GM12801 (cell line): ENCODE measurements around the gene MSANTD2.

Experiments used
- TF ChIP-seq, protein P1 (sequence below): IDR thresholded peaks from one replicate; pipeline ENCODE4 v1.5.1; 2011; ENCODE audit warnings: control low read depth; ENCODE audit not compliant: insufficient read length; ENCODE audit errors: extremely low read depth

The MSANTD2 gene

DNA sequence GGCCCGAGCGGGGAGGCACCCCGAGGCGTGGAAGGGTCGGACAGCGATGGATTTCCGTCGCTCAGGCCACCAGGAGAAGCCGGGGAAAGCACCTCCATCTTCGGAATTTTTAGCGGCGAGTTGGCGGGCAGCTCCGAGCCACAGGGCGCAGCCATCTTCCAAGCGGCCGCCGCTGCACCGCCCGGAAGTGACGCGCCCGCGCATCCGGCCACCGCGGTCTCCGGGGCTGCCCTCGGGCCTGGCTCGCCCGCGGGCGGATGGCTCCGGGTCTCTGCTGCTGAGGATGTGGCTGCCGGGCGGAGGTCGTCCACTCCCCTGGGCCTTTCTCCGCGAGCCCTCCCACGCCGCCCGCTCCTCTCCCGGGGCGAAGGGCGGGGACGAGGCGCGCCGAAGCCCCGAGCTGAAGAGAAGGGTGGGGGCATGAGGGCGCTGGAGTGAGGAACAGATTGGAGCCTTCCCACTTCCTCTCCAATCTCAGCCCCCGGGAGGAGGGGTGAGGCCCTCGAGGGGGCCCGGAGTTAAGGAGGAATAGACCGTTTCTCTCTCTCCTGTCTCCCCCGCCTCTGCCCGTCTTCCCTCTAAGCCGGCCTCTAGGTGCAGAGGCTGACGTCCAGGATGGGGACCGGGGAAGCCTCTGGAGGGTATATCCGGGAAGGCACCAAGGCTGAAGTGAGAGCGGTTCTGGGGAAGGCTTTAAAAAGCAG is at the start of gene MSANTD2:
MSANTD2 (minus strand) TSS at position 181 of the 704 bp plus-strand sequence; CDS start at position 155, 26 bp downstream.
- TF ChIP-seq, protein P1, sequence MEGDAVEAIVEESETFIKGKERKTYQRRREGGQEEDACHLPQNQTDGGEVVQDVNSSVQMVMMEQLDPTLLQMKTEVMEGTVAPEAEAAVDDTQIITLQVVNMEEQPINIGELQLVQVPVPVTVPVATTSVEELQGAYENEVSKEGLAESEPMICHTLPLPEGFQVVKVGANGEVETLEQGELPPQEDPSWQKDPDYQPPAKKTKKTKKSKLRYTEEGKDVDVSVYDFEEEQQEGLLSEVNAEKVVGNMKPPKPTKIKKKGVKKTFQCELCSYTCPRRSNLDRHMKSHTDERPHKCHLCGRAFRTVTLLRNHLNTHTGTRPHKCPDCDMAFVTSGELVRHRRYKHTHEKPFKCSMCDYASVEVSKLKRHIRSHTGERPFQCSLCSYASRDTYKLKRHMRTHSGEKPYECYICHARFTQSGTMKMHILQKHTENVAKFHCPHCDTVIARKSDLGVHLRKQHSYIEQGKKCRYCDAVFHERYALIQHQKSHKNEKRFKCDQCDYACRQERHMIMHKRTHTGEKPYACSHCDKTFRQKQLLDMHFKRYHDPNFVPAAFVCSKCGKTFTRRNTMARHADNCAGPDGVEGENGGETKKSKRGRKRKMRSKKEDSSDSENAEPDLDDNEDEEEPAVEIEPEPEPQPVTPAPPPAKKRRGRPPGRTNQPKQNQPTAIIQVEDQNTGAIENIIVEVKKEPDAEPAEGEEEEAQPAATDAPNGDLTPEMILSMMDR = no peak

DNA sequence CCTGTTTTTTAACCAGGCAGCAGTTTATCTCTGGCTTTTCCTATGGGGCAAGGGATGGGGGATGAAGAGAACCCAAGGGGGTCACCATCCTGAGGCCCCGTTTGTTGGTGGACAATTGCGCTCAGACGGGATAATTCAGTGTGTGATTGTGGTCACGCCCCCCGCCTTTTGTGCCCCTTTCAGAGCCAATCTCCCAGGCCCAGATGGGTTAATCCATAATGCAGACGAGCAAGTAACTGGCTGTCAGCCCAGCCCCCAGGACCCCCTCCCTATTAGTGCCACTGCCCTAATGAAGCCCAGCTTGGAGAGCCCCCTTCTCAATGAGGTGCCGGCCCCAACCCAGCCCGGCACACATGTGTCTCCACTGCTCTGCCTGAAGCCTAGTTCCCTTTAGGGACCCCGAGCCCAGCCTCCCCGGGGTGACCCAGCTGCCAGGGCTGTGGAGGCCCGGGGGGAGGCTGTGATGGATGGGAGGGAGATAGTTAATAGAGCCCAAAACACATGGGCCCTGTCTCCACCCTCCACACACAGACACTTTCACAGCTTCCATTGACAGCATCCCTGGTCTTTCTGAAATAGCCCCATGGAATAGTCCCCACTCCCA is 46.0 kb upstream of the MSANTD2 start:
- TF ChIP-seq, protein P1 = no peak

DNA sequence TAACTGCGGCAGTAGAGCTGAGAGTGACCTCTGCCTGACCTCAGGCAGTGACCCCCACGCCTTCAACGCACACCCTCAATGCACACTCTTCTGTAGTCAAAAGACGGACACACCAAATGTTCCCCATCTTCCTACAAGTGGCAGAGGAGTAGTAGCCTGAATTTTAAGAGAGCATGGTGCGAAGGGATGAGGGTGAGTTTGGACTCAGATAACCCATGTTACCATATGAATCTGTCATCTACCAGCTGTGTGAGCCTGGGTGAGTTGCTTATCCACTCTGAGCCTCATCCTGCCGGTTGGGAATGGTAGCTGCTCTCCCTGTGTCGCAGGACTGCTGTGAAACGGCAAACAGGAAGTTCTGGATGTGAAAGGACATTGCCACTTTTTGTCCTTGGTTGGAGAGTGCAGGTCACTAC is 44.5 kb upstream of the MSANTD2 start:
- TF ChIP-seq, protein P1 = no peak

DNA sequence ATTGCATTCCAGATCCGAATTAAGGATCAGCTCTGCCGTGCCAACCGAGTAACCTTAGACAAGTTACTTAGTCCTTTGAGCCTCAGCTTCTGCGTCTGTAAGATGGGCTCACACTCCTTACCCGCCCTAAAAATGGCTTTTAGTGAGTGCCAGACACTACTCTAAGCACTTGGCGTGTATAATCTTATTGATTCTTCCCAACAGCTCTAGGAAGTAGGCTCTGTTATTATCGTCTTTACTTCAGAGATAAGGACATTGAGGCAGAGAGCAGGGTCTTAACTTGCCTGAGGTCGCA is 43.4 kb upstream of the MSANTD2 start:
- TF ChIP-seq, protein P1 = no peak

DNA sequence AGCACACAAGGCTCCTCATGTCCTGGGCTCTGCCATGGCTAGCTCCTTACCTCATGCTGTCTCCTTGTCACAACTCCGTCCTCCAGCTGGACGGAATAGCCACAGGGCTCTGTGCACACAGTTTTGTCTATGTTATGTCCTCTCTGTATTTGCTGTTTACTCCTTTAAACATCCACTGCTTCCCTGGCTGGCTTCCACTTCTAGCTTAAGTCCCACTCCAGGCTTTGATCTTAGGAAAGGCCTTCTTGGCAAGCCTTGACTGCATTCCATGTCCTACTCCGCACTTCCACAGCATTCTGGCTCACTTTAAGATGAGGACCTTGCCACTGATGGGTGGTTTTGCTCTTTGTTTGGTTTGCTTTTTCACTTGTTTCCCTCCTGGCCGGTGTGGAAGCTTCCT is 42.1 kb upstream of the MSANTD2 start:
- TF ChIP-seq, protein P1 = no peak

DNA sequence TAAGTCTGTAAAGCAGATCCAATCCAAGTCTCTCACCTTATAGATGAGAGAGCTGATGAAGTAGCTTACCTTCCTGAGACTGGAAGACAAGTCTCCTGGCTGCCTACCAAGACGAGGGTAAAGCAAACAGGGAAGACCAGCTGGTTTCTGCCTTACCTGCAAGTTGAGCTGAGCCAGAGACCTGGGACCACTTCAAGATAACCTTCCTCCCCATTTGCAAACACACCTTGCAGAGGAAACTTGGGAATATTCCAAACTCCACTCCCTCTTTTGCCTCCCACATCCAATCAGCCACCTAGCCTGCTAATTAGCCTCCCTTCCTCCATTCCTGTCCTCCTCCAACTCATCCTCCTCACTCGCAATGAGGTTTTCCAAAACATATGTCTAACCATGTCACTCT is 41.6 kb upstream of the MSANTD2 start:
- TF ChIP-seq, protein P1 = no peak

DNA sequence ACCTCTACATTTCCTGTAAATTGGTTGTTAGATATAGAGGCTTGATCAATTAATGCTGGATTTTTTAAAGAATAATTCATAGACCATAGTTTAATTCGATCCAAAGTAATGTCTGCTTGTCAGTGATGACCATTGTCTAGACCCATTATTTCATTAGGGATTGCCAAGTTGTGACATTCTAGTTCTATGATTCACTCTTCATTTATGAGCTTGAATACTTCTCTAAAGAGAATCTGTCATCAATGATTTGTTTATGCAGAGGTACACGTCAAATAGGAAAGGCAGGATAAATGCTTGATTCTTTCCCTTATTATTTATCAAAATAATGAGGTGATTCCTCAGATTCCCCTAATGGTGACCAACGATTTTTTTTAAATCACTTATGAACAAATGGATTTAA is 41.0 kb upstream of the MSANTD2 start:
- TF ChIP-seq, protein P1 = no peak
